NCI-H524 treated with DMSO at 0.1 percent for 48 hours (cell line): ENCODE results near the gene GNAL.

Experiments used
- DNase-seq: peaks from one replicate; lab custom pipeline; 2025; lab: John Stamatoyannopoulos, UW

The GNAL gene

DNA sequence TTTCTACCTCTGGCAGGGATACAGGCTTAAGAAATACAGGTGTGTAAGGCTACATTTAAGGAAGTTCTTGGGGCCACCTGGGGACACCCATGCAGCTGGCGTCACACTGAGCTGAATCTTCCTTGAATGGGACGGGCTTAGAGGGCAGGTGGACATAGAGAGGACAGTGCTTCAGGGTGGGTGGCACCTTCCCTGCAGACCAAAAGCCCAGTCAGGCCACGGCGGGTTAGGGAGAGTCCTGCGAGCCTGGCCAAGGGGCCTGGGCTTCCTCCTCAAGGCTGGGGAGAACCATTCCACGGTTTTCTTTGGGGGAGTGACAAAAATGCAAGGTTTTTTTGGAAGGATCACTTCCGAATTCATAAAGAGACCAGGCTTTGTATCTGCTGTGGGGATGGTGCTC lies 73.4 kb downstream of the GNAL start:
- DNase-seq = no peak

DNA sequence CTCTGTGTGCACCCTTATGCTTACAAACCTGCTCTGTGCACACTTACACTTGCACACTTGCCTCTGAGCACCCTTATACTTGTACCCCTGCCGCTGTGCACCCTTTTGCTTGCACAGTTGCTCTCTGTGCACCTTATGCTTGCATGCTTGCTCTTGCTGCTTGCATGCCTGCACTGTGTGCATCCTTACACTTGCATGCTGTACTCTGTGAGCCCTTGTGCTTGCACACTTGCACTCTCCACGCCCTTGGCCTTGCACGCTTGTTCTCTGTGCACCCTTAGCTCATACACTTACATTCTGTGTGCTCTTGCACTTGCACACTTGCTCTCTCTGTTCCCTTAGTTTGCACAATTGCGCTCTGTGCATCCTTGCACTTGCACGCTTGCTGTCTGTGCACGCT lies 78.3 kb downstream of the GNAL start:
- no peak for DNase-seq

DNA sequence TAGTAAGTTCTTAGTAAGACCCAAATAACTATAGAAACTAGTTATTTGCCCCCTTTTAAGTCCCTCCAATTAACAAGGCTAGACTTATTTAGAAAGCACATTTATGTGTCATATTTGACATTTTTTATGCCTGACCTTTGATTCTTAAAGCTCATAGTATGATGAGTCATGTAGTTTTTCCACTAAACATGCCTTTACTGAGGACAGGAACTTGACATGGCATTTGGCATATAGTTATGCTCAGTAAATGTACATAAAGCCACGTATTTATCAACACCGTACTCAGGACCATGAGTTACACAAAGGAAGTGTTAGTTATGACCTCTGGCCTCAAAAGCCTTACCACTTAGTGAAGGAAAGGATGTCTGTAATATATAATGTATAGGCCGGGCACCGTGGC lies 78.9 kb downstream of the GNAL start:
- DNase-seq = no peak

DNA sequence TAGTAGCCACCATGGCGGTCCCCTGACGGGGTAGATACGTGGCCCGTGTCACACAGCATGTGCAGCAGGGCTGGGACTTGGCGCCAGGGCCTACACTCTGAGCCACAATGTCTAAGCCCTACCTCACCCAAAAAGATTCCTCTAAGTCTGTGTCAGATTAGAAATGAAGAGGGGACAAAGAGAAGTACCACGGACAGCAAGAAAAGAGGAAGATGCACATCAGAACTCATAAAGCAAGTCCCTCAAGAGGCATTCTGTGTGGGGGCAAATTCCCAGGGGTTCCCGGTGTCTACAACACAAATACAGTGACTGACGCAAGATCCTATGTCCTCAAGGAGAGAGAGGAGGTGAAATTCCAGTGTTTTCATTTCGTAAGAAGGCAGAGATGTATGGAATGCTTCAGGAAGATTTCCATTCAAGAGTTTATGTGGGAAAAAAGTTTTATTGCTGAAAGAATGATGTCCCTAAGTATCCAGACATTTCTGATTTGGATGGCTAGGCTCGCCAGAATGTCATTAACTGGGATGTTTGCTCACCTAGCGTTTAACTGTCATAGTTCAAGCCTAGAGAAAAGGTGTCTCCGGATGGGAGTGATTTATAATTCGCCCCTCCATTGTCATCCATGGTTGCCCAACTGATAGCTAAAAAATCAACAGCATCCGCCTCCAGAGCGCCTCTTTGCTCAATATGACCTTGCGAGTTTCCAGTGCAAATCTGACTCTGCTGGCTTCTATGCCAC lies 86.5 kb downstream of the GNAL start:
- no peak for DNase-seq

DNA sequence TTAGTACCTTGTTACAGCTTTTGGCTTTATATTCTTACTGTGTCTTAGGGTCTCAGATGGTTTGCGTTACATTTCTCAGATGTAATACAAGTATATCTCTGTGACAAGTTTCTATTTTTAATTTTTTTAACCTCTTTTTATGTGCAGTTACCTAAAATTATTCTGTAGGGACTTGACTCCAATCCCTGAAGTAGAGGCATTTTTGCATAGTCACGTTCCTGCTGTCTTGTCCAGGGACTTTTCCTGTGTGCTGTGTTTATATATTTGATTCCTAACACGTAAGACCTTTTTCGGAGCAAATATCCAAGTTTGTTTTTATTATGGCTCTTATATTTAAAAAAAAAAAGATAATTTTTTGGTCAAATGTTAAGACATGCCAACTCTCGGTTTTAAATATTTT lies 91.0 kb downstream of the GNAL start:
- no peak for DNase-seq

DNA sequence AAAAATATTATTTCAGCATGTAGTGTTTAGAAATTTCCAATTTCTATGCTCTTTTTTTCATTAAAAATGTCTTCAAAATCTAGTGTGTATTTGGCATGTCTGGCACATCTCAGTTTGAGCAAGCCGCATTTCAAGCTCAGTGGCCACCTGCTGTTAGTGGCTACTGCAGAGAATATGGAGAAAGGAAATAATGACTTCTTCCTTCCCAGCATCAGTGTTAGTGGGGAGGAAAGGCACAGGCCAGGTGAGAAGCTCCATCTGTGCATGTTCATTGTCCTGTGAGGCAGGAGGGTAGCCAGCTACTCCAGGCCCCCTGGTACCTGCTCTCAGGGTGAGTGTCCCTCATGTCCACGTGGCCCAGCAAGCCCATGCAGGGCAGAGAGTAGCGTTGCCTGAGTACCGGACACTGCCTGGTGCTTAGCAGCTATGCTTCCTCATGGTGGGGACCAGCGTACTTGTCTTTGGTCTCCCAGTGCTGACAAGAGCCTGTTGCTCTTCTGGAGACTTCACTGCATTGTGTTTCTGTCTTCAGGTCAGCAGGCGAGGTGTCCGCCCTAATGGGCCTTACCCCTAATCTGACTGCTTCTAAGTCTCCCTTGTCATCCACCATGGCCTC lies 94.8 kb downstream of the GNAL start:
- no peak for DNase-seq

DNA sequence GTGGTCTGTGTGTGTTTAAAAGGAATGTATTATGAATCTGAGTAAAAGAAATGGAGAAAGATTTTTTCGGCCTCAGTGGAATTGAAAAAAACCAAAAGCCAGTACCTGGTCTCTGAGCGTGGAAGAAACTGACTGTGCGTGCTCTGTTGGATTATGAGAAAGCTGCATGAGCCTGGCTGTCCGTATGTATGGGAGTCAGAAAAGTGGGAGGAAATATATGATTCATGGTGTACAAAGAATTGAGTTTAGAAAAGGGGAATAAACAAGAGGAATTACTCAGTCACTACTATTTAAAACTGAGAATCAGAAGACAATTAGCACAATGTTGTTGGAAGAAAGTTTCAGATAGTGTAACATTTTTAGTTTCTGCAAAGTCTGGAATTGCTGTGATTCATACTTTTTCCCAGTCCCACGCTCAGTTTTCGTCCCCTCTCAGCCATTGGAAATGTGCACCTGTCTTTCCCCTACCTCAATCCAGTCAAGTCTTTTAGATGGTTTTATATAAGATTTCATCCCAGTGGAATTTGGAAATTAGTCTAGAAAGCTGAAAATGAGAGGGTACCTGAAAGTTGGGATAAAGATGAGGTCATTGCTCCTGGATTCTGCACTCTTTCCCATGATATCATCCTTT lies 95.7 kb downstream of the GNAL start:
- no peak for DNase-seq

DNA sequence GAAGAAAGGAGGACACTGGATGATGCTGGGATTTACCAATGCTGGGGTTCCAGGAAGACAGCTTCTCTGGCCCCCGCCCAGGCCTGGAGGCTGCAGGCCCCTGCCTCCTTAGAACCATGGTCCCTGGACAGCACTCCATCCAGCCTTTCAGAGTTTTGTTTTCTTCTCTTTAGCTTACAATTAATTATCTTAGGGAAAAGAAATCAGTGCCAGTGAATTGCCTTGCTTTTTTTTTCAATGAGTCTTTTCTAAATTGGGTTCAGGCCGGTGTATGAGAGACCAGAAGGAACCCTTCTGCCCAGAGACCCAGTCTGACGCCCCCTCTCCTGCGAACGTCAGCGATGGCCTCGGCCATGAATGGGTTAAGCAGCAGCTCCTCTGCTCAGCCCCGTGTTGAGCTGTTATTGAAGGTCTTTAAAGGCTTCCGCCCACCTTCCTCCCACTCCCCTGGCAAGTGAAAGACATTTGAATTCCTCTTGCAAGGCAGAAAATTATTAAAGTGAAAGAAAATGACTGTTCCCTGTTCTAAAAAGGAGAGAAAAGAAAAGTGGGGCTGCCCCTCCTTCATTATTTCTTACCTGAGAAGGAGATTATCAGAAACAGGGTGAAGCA lies 96.5 kb downstream of the GNAL start:
- DNase-seq = no peak

DNA sequence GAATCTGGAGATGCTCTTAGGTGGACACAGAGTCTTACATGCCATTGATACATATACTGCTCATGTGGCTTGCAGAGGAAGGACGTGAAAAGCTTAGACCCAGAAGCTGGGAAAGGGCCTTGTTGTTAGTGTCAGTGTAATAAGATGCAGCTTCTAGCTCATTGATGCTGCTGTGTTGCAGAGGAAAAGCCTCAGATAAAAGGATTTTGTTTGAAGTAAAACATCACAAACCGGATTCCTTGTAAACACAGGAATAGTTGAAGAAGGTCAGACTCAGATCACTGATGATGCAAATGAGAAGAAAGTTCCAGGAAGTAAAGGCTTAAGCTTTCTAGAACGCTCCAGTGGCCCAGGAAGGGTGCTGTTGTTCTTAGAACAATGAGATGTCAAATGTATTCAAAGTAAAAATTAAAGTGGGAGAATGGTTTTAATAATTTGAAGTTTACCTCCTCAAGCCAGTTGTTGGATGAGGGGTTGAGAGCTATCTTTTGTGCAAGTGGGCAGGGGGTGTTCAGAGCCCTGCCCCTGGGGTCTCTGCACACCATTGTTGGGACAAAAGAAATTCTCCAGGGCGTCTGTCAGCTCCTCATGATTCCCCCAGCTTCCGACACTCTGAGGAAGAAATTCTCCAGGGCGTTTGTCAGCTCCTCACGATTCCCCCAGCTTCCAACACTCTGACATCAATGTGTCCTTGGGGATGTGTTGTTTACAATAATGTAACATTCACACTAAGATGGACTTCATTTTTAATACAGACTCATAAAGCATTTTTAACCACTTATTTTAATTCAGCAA lies 100.8 kb downstream of the GNAL start:
- no peak for DNase-seq

DNA sequence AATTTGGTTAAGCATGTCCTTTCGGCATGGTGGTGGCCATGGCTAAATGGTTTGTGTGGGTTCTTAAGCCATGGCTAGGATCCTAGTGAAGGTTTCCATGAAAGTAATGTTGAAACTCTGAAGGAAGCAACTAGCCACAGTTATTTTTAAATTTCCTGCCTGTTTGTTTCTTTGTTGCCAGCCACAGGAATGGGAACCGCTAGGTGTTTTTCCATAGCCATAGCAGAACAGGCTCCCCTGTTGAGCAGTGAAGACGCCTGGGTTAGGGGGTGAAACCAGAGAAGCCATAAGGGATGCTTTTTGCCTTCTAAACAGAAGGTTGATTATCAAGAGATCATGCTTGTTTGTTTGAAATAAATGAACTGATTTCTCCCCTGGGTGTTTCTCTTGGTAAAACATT lies 102.1 kb downstream of the GNAL start:
- no peak for DNase-seq

DNA sequence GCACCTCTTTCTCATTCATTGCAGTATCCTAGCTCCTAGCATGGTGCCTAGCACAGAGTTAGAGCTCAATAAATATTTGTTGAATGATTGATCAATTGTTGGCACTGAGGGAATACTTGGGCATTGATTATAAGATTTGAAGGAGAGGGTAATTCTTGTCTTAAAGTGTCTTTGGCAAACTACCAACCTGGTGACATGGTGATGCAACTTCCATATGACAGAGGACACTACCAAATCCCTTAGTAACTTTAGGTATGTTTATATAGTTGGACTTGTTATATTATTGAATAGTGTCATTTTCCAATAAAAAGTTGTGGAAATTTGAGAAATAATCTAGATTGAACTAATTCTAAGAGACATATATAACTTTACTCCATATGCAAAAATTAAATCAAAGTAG lies 103.6 kb downstream of the GNAL start:
- DNase-seq = no peak

DNA sequence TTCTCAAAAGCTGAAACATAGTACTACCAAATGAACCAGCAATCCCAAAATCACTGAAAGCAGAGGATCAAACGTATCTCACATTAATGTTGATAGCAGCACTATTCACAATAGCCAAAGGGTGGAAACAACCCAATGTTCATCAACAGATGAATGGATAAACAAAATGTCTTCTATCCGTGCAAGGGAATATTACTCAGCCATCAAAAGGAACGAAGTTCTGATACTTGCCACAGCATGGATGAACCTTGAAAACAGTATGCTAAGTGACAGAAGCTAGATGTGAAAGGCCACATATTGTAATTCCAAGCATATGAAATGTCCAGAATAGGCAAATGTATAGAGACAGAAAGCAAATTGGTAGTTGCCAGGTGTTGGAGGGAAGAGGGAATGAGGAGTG lies 105.1 kb downstream of the GNAL start:
- DNase-seq = no peak

DNA sequence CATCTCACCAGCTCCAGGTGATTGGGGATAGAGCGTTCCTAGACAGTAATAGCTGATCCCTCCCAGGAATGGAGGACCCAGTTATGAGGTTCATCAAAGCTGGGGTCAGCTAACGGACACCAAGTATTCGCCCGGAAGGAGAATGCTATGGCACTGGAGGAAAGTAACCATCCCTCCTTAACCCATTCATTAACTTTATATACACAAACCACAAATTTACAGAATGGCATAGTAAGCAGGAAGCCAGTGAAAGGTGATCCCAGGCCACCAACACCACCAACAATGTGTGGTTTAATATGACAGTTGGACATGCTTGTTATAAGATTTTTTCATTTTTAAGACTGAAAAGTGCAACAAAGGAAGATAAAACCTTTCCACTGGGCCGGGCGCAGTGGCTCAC lies 106.9 kb downstream of the GNAL start:
- no peak for DNase-seq

DNA sequence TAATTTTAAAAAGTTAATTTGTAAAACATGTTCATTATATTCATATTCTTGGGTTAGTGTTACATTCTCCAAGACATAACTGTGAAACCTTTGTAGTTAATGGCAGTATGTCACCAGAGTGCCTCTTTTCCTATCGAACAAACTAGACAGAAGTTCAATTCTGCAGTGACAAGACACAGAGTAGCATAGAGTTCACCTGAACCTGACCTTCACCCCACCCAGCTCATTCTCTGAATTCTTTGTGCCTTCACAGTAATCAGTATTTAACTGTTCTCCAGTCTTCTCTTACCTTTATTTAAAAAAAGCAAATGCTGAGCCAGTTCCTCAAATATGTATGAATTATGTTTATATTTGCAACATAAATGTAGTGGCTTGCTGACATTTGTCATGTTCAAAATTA lies 109.2 kb downstream of the GNAL start:
- no peak for DNase-seq

DNA sequence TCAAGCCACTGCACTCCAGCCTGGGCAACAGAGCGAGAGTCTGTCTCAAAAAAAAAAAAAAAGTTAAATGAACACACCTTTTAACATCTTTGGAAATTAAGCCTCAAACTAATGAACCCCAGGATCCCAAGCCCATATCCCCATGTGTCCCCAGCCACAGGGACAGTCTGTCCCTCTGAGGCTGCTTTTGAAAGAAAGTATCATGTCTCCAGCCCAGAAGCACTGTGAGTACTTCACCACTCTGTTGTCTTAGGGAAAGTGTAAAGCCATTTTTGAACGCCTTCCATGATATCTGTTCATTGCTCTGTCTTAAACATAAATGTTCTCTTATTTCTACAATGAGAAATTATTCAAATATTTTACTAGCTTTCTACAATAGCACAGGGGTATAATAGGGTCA lies 110.0 kb downstream of the GNAL start:
- DNase-seq = no peak

DNA sequence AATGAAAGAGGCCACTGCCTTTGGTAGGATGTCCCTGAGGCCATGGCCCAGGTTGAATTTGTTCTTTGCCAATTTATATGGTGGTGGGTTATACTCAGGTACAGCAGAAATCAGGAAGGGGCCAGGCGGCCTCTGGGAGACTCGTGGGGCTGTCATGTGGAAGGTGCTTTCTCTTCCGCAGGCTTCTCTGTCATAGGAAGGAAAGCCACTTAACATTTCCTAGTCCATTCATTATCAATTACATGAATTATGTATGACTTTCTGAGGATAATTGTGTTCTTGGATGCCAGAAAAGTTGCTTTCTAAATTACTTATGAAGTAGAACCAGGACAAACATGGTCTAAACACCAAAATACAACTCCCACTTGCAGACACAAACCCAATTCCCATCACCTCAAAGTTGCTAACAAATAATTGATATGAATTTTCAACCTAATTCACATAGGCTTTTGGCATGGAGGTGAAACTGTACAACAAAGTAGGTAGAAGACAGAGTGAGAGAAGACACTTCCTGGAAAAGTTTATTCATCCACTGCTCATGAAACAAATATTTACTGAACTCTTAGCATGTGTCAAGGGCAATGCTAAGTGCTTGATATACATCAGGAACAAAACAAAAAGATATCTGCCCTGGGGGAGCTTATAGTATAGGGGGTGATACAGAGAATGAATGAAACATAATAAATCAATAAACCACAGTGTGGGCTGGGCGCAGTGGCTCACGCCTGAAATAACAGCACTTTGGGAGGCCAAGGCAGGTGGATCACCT lies 111.7 kb downstream of the GNAL start:
- no peak for DNase-seq

DNA sequence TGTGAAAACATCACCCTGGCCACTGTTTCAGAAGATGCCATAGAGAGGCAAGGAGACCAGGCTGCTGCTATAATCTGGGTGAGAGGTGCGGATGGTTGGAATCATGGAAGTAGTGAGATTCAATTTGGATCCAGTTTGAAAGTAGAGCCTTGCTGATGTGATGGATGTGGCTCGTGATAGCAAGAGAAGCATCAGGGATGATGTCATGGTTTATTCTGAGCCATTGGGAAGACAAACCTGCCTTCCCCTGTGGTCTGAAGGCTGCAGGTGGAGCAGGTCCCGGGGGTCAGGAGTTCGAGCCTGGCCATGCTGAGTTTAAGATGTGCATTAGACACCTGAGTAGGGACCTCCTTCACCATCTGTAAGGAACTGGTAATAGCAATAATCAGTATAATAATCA lies 112.5 kb downstream of the GNAL start:
- DNase-seq = no peak

DNA sequence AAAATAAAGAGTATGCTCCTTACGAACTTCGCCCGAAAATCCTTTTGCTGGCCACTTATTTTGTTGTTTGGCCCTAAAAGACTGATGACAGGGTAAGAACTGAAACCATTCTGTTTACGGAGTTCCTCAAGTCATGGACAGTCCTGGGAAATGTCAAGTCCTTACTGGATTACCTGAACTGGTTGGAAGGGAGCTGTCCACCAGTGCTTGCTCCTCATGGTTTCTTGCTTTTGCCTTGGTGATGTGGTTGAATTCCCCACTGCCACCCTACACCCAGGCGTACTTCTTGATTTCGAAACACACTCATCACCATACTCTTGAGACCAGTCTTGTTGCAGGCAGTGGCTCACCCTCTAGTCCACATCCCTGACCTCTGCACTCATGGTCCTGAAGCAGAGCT lies 113.1 kb downstream of the GNAL start:
- no peak for DNase-seq

DNA sequence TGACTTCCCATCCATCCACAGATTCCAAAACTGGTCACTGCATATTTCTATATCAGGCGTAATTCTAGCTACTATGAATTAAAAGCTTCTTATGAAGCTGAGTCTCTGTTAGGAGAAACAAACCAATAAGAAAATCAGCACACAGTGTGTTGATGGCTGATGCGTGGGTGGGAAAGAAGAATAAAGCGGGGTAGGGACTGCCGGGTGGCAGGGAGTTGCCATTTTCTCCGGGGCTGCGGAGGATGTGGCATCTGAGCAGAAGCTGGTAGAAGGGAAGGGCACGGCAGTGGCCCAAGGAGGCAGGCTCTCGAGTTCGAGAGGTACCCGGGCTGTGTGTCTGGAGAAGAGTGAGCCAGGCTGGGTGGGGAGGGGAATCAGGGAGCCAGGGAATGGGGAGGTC lies 113.5 kb downstream of the GNAL start:
- no peak for DNase-seq

DNA sequence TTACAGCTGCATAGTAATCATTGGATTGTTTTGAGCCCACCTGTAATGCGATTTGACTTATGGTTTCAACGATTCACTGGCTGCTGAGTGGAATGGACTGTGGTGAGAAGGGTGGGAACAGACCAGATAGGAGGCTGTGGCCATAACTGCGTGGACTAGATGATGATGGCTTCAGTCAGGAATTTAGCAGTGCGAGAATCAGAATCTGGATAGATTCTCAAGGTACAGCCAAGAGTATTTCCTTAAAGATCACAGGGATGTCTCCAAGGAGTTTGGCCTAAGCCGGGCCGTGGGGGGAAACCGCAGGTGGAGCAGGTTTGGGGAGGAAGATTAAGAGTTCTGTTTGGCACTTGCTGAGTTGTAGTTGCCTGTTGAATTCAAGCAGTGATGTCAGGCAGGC lies 118.2 kb downstream of the GNAL start:
- DNase-seq = no peak

DNA sequence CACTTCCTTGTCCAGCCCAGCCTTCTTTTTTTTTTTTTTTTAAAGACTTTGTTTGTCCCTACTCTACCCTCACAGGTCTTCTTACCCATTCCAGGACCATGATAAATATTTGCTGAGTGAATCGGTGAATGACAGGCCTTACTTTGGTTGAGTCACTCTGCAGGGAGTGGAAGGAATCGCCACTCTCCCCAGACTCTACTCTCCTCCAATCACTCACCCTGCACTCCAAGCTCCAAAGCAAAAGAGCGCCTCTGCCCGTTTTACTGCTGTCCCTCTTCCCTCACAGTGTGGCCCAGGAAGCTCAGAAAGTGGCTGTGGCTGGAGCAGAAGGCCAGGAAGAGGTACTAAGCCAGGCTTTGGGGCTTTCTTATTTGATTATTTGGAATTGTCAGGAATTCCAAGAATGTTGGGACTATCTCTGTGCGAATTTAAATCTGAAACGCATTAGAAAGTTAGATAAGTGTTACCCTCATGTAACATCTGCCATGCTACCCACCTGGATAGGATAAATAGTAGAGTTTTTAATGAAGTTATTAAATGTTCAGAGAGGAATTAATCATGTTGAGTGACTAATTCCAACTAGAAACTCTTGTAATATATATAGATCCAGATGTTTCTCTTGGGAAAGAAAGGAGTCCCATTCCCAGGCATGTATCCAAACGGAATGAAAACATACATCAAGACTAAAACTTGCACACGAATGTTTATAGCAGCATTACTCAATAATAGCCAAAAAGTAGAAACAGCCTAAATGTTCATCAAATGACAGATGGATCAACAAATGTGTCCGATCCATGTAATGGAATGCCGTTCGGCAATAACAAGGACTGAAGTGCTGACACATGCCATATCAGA lies 119.2 kb downstream of the GNAL start:
- no peak for DNase-seq
